Left hindlimb (tissue), 1 donor: ENCODE results near the gene COG2.
"Not testable (repeated sequence)": the region's sequence is repeated elsewhere in the genome, so short reads cannot be mapped to it uniquely, and the experiment has no call there.

Experiments used
- DNase-seq: peaks from one replicate; pipeline ENCODE4 v3.0.0-alpha.2; 2018

The COG2 gene

DNA sequence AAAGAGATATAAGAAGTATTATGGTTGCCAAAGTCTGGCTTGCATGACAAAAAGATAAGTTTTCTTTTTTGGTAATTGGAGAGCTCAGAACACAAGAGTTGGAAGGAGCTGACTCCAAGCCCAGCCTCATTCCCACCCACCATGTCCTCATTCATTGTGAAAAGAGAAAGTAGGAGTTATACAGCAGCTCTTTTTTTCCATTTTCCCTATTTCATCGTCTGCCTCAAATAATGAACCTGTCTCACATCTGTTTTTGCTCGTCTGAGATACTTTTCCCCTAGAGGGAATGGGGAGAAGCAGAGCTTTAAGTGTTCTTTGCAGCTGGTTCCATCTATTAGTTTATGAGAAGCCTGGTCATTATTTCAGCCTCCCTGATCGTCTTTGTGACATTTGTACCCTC is 36.9 kb downstream of the COG2 start:
- no peak for DNase-seq

DNA sequence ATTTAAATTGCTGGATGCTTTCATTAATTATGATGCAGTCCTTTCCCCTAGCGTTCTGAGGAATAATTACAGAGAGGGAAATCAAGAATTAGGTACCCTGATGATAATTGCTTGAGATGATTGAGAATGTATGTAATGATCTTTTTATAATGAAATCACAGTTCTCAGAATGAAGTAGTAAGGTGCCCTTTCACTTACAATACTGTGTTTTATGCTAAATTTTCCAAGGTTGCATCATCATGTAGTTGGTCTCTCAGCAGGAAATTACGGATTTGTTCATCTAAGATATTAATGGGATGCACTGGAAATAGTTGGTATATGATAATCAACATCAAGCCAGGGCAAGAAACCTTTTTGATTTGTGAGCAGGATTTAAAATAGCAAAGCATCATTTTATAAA is 37.5 kb downstream of the COG2 start:
- DNase-seq = no peak

DNA sequence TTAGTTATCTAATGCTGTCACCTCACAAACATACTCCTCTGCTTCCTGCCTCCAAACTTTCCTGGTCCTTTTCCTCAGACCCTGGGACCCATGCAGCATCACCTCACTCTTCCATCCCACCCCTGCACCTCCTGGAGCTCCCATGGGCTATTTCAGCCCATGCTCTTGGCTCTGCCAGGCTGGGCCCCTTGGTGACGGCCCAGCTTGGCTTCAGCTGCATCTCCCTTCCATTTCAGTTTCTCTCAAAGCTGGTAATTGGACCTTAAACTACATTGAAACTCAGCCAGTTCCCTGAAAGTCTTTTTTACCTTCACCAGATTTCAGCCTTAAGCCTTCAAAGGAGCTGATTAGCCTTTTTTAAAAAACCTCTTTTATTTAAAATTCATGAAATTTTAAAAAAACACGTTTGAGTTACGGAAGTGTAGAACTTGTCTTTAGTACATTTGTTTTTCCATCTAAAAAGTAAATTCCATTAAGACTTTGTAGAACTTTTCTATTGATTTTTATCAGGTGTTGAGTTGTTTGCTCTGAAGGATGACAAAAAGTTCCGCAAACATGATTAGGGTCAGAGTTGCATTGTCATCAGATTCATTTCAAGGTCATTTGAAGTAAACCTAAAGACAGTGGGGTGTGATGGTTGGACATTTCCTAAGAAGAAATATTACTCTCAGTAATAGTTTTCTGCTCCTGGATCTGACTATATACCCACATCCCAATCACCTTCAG is 38.2 kb downstream of the COG2 start:
- no peak for DNase-seq

DNA sequence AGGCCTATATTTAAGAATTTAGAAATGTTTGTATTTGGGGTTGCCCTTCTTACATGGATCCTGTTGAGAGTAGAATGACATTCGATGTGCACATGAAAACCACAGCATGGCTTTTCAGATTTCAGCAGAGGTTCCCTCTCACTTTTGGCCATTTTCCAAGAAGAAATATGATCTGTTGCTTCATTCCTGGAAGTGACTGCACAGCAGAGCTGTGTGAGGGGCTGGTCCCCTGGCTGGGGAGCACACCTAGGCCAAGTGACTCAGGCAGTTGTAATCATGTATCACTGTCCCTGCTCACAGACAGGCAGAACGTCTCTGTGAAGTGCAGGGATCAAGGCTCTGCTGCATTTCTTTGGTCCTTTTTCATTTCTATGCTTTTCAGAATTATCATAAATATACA is 39.3 kb downstream of the COG2 start:
- DNase-seq = no peak

DNA sequence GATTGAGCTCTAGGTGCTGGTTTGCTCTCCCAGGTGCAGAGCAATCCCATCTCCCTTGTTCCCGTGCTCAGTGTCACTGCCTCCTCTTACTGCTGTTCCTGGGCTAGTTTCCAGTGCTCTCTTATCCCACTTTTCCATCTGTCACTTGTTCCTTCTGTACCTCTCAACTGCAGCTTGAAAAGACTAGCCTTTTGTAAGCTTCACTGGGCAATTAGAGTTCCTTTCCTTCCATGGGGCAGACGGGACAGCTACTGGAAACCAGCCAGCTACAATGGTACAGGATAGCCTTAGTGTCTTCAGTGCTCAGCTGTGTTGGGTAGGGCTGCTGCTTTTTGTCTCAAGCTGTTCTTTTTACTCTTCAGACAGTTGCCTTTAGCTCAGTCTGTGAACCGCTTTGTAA is 40.0 kb downstream of the COG2 start:
- no peak for DNase-seq

DNA sequence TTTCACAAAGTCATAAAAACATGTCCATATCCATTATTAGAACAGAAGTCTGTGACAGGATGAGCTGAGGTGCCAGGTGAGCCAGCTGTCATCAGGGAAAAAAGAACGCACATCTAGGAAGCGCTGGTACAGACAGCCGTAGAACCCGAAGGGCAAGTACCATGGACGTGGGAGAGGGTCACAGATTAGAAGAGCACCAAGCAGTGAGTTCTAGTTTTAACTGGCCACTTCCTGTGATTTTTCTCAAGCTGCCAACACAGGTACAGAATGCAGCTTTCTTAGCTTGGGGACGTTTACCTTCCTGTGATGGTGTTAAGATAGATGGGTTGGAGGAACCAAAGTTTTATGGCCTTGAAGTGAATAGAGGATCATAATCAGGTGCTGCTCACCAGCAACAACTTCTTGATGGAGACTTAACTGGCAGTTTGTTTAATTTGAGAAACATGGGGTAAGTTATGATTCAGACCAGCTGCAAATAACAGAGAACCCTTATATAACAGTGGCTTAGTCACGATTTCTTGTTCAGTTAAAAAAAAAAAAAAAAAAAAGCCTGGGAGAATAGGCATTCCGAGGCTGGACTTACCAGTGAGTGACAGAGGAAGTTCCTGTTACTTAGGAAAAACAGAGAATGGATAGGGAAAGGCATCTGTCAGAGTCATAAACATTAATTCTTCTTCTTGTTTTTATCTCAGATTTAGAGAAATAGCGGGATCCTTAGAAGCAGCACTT is 40.8 kb downstream of the COG2 start:
- no peak for DNase-seq

DNA sequence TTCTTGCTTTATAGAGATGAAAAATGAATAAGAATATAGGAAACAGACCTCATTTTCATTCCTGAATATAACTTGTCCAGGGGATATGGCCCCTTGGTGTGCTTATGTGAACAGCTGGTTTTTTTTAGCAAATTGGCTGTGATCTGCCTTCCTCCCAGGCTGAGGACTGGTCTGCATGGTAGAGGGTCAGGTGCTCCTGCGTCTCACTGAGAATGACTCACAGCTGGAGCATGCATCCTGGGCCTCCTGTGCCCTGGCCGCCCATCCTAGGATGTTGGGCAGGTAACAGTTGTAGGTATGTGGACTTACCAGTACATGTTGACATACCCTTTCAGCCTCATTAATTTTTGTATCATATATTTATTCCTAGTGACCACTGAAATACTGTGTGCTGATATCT is 41.9 kb downstream of the COG2 start:
- no peak for DNase-seq

DNA sequence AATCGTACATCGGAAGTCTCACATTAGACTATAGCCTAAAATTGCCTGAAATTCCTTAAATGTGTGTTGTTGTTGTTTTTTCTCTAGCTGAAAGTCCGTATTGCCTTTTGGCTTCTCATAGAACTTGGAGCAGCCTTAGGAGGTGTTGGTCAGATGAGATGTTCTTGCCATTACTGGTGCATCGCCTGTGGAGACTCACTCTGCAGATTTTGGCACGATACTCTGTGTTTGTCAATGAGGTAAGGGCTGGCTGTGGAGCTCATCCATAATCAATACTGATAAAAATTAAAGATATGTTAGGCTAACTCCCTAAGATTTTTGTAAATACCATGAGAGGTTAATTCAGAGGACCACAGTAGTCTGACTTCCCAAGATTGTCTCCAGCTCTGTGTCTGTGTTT is 42.7 kb downstream of the COG2 start:
- no peak for DNase-seq

DNA sequence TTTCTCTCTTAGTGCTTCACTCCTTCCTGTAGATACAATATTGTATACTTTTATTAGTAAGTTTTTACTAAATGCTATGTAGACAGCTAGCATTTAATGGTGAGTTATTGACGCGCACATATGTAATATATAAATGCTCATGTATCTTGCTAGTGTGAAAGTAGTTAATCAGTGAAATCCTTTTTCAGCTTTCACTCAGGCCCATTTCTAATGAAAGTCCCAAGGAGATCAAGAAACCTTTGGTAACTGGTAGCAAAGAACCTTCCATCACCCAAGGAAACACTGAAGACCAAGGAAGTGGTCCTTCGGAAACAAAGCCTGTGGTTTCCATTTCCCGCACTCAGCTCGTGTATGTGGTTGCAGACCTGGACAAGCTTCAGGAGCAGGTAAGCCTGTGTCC is 44.5 kb downstream of the COG2 start:
- no peak for DNase-seq

DNA sequence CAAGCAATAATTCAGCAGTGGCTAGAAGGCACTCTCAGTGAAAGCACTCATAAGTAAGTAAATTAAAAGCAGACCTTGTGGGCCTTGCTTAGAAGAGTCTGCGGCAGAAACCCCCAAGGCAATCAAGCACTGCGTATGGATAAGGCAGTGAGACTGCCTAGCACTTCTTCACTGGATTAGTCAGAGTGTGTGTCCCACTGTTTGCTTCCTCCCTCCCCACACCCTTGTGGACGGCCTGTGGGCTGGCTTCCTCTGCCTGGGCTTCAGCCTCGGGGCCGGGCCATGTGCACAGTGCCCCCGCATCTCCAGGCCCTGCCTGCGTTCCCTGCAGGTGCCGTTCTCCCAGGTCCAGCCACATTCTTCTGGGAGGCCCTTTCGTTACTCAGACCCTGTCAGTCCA is 47.8 kb downstream of the COG2 start:
- no peak for DNase-seq

DNA sequence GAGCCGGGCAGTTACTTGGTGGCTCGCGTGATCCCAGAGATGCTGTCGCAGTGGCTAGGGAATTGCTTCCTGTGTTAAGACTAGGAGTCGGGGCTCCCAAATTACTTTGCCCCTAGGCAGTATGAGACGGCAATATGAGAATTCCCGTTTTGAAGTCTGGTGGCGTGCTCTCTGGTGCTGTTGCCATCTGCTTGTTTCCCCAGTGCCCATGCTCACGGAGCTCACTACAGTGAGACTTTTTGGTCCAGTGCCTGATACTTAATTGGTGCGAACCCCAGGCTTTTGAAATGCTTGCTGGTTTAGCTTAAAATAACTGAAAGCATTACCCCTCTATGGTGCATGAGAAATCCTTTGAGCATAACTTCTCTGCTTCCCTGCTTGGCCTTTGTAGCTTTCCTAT is 49.3 kb downstream of the COG2 start:
- DNase-seq = no peak

DNA sequence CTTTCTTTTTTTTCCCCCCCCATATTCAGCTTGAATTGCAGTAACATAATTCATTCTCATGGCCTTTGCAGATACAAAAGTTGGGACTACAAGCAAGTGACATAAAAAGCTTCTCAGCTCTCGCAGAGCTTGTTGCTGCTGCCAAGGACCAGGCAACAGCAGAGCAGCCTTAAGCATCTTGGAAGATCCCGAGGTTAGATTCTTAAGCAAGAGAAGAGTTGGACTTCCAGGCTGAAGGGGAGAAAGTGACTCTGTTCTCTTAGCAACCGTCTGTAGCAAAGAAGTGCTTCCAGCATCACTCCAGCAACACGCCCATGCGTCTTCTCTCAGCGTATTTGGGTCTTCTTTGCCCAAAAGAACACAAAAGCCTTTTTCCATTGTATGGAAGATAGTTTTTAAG is 50.9 kb downstream of the COG2 start:
- DNase-seq = no peak

DNA sequence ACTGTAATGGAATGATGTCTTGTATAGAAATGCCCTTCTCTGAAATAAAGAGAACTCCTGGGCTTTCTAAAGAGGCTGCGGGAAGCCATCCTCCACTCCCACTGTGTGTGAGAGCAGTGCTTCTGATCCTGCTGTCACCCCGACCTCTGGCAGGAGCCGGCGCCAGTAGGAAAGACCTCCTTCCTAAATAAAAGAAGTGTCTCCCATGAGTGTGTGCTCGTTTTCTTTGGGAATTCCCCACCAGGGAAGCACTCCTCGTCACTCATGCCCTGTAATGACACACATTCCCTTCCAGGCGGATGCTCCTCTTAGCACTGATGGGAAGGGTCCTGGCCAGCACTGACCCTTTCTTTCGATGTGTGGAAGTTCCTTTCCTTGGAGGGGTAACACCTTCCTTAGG is 51.5 kb downstream of the COG2 start:
- no peak for DNase-seq

DNA sequence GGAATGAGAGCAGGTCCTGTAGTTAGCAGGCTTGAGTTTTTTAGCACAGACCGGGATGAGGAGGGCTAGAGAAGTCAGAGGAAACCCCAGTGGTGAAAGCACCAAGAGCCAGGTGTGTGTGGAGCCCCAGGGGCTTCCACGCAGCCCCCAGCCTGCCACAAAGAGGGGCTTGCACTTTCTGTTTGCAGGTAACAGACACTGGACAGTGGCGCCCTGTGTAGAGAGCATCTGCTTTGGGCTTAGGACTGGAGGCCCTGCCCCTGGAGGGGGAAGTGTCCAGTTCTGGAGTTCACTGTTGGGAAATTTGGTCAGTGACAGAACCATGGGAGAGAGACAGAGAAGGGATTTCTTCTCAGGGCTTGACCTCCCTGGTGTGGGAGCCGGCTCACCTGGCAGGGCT is 52.2 kb downstream of the COG2 start:
- no peak for DNase-seq

DNA sequence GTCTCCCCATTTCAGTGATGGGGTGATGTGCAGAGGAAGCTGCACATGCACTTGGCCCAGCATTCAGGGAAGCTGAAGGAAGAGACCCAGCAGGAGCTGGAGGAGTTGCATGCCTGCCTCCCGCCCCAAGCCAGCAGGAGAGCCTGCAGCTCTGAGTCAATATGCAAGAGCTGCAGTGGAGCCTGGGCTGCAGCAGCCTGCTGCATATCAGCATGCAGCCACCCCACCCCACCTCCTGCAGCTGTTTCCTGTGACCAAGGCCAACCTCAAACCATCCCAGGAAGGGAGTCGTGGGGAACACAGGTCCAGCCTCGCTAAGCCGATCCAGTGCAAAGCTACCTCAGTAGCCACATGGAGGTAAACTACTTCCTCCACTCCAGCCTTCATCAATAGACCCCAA is 52.7 kb downstream of the COG2 start:
- no peak for DNase-seq

DNA sequence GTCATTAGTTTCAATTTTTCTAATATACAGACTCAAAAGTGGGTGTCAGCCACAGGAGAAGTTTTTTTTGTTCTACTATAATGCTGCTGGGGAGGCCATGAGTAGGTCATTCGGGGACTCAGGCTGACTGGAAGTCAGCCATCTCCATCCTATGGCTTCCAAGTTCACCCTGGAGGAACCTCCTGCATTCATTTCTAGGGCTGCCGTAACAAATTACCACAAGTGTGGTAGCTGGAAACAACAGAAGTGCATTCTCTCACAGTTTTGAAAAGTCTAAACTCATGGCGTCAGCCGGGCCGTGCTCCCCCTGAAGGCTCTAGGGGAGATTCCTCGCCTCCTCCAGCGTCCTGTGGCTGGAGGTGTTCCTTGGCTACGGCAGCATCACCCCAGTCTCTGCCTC is 53.9 kb downstream of the COG2 start:
- no peak for DNase-seq

DNA sequence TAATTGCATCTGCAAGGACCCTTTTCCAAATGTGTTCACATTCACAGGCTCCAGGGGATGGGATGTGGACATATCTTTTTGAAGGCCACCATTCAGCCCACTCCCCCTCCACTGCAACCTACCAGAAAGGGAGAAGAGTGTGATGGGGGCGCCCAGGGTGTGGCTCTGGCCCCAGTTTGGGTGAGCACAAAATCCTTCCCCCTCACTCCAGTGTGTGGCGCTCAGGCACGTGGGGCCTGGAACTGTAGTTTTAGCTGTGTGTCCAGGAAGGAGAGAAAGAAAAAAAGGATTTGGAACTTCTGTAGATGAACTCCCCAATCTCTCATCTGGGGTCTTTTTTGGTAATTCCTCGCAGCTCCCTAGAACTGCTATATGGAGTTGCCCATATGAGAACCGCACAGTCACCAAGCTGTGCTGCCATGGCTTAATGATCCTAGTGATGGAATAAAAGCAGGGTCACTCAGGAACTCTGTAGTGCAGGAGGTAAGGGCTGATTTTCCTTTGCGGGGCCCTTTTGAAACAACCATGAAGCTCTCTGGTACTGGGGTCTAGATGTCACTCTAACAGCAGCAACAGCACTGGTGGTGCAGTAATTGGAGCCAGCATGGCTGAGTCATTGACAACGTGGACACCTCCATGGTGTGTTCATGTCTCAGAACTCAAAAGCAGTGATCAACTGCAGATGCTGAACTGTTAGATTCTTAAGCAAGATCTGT is 54.6 kb downstream of the COG2 start:
- no peak for DNase-seq

DNA sequence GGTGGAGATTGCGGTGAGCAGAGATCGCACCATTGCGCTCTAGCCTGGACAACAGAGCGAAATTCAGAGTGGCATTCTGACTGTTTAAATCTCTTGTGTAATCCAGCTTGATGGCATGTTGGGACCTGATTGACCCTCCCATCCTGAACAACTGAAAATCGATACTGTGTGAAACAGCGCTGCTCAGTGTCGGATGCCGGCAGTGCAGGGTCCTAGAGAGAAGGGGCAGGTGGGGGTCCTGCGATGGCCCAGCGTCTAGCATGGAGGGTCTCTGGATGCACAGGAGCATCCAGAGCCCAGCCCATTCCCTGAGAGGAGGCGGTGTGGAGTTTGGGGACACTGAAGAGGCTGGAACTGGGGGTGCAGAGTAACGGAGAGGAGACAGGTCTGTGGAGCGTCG is 55.8 kb downstream of the COG2 start:
- no peak for DNase-seq

DNA sequence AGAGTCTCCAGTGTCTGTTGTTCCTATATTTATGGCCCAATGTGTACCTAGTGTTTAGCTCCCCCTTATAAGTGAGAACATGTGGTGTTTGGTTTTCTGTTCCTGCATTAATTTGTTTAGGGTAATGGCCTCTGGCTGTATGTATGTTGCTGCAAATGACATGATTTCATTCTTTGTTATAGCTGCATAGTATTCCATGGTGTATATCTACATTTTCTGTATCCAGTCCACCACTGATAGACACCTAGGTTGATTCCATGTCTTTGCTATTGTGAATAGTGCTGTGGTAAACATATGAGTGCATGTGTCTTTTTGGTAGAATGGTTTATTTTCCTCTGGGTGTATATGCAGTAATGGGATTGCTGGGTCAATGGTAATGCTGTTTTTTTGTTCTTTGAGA is 56.7 kb downstream of the COG2 start:
- DNase-seq = not testable (repeated sequence)

DNA sequence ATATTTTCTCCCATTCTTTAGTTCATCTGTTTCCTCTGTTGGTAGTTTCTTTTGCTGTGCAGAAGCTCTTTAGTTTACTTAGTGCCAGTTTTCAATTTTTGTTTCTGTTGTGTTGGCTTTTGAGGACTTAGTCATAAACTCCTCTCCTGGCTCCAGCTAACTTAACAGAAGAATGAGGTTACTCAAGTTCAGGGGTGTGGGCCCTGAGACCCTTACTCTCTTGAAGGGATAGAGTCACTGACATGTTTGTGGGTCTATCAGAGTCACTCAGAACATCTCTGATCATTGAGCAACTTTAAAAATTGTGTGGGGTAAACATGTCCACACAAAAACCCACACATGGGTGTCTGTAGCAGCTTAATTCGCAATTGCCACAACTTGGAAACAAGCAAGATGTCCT is 57.4 kb downstream of the COG2 start:
- no peak for DNase-seq

DNA sequence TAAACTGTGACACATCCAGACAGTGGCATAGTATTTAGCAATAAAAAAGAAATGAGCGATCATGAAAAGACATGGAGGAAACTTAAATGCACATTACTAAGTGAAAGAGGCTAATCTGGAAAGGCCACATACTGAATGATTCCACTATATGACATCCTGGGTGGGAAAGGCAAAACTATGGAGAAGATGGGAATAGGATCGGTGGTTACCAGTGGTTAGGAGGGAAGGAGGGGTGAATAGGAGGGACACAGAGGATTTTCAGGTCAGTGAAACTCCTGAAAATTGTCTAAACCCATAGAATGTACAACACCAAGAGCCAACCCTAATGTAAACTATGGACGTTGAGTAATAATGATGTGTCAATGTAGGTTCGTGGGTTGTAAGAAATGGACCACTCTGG is 57.9 kb downstream of the COG2 start:
- DNase-seq = no peak

DNA sequence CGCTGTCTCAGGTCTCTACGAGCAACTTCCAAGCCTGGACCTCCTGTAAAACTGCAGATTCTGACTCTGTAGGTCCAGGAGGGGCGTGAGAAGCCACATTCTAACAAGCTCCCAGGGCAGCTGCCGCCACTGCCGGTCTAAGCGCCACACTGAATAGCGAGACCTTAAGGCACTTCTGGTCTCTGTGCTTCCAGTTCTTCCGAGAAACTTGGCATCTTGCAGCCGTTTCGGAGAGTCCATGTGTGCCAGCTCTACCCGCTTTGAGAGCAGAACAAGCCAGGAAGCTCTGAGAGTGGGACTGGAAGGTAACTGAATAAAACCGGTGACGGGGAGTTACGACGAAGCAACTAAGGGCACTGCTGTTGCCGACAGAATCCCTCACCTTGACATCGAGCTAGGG is 59.2 kb downstream of the COG2 start:
- no peak for DNase-seq

DNA sequence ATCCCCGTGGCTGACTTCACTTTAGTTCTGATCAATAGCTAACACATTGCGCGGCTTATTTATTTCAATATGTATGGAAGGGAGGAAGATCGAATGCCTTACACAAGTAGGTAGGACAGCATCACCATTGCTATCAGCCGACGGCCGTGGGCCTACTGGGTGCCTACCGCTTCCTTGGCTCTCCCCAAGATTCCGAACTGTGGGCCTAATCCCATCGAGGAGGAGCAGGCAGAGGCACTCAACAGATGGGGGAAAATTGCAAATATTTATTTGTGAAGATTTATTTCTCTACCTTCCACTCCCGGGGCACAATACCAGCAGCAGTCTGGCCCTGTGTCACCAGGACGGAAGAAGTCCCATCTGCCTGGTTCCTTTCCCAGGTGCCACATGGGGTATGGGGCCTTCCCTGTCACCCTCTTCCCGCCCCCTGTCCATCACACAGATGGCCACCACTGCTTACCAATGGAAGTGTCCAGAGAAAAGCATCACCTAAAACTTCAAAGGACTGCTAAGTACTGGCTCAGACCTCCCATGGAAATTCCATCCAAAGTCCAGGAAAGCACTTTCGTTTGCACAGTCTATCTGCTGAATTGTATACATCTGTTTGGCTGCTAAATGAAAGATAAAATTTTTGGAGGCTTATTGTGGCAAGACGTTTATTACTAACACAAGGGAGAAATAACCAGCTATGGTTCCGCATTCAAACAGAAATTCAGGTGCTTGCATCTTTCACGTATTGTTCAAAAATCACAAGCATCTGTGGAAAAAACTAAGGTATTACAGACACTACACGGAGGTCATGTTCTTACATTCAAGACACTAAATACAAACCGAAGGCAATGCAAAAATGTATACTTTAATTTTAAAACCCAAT is 59.9 kb downstream of the COG2 start:
- no peak for DNase-seq
